GM21381 (cell line): ENCODE results near the gene SH3D21.

Experiments
- ATAC-seq: cut with Tn5 transposase; IDR thresholded peaks from one replicate; pipeline ENCODE4 v1.9.1; 2021; ENCODE audit warnings: mild to moderate bottlenecking, moderate library complexity; ENCODE audit not compliant: unreplicated experiment

The SH3D21 gene

DNA sequence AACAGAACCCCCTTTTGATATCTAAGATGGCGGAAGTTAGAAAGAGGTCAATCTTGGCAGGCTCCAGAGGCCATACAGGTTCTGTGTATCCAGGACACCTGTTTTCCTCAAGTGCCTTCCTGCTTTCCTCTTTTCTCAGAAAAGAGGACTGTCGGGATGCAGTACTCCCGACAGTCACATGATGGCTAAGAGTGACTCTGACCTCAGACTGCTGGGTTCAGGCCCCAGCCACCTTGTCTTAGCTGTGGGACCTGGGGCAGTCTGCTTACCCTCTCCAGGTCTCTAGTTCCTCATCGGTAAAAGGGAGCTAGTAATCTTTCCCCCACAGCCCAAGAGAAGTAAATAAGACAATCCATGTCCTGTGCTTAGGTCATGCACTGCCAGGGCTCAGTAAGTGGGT is 49.6 kb downstream of the SH3D21 start:
- no peak for ATAC-seq

- ATAC-seq: no peak
Measured at GRCh38 chr1:36358514-36359084, 52.4 kb downstream of the SH3D21 start.

- ATAC-seq: no peak
Measured at GRCh38 chr1:36359383-36359782, 53.2 kb downstream of the SH3D21 start.

DNA sequence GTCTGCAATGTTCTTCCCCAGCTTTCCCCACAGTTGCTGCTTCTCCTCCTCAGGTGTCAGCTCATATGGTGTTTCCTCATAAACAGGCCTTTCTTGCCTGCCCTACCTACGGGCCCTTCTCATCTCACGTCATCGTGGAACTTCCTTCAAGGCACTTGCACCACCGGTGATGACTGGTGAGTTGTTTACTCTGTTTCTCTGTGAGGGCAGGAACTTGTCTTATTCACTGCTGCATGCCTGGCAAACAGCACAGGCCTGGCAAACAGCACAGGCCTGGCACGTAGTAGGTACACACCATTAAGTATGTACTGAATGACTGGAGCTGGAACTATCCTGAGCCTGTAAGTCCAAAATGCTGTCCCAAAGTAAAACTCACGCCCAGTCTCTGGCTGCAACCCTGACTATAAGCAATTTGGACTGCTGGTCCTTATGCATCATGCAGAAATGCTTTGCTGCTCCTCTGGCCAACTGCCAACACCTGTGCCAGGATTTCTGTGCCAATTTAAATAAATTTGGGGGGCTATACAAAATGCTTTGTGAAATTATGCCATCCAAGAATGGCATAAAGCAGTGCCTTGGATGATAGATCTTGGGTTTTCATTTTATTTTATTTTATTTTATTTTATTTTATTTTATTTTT is 53.9 kb downstream of the SH3D21 start:
- no peak for ATAC-seq

DNA sequence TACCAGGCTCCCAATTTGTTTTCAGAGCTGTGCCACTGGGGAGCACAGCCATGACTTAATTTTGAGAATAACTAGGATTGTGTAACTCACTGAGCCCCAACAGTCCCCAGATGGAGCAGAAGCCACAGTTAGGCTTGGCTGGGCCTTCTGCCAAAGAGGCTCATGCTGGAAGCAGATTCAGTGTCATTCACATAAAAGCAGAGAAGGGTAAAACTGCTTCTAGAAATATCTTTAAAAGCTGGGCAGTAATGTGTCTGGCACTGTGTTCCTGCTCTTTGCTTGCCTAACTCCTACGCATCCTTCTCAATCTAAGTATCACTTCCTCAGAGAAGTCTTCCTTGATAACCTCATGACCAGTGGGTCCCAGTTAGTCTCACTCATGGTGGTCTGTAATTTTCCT is 59.2 kb downstream of the SH3D21 start:
- no peak for ATAC-seq

DNA sequence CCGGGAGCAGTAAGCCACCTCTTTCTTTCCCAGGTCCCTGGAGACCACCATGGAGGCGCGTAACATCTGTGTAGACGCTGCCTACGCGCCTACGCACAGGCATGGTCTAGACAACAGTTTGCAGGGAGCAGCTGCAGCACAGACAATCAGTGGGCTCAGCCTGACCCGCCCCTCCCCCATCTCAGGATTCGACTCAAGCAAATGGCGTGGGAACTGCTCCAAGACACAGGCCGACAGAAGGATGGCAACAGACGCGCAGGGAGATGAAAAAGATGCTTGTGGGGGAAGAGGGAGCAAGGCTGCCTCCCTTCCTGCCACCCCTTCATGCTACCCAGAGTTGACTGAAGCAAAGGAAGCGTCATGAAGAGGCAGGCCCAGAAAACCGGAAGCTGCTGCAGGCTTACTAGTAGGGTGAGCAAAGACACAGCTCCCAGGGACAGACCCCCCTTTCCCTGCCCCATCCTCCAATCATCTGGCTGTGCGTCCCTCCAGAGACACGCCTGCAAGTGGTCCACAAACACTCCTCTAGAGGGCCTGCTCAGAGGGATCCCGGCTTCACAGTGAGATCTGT is 60.0 kb downstream of the SH3D21 start:
- ATAC-seq: no peak

DNA sequence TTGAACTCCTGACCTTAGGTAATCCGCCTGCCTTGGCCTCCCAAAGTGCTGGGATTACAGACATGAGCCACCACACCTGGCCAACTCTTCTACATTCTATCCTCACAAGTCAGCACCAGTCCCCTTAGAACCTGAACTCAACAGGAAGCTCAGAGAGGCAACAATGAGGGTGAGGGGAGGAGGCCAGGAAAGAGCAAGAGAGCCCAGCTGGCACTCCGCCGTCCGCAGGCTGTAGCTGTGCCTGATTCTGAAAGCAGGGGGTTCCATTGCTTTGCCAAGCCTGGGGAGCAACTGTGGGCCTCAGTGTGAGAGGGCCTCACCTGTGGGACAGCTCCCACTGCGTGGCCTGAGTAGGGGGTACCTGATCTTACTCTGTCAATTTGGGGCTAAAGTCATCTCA is 60.9 kb downstream of the SH3D21 start:
- ATAC-seq: no peak

DNA sequence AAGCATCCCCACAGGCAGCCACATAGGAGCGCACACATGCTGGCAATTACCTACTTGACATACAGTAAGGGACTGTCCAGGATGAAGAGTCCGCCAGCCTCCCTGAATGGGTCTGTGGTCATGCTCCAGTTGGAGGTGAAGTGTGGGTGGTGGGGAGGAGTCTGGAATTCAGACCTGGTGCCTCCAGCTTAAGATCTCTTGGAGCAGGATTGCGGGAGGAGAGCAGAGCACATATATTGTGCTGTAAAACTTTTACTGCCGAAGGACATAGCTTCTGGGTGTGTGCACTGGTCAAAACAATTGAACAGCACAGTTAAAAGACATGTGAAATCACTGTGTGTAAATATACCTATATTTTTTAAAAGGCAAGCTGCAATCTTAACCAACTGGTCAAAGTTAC is 61.6 kb downstream of the SH3D21 start:
- ATAC-seq: no peak

- ATAC-seq: no peak
Measured at GRCh38 chr1:36369061-36369861, 63.1 kb downstream of the SH3D21 start.
